DOHH2 (cell line): Measurements from ENCODE around the gene UBAC2.

Experiments used
- H3F3A ChIP-seq: fragments of 200-600 bp; sonication (generic), shearing (Covaris generic); 2 replicates; pipeline ENCODE4 v1.6.0; 2016; ENCODE audit warnings: antibody characterized with exemption, mild to moderate bottlenecking; ENCODE audit not compliant: control insufficient read depth, insufficient read depth
- H3K27ac ChIP-seq: fragments of 200-600 bp; sonication (generic); 2 replicates; pipeline ENCODE4 v1.5.1; 2014; ENCODE audit warnings: low read depth, mild to moderate bottlenecking, low read length, moderate library complexity
- H3K27me3 ChIP-seq: fragments of 200-600 bp; sonication (generic); 2 replicates; pipeline ENCODE4 v1.6.1; 2014; ENCODE audit warnings: mild to moderate bottlenecking, low read length, mixed read lengths; ENCODE audit not compliant: control insufficient read depth
- H3K36me3 ChIP-seq: fragments of 200-600 bp; sonication (generic); 2 replicates; pipeline ENCODE4 v1.6.1; 2014; ENCODE audit warnings: mild to moderate bottlenecking, low read length, moderate library complexity, mixed read lengths; ENCODE audit not compliant: control insufficient read depth
- H3K4me1 ChIP-seq: fragments of 200-600 bp; sonication (generic); 2 replicates; pipeline ENCODE4 v1.6.1; 2014; ENCODE audit warnings: mild to moderate bottlenecking, low read length, mixed read lengths; ENCODE audit not compliant: control insufficient read depth
- H3K4me2 ChIP-seq: fragments of 200-600 bp; sonication (generic); 2 replicates; pipeline ENCODE4 v1.6.0; 2014; ENCODE audit warnings: mild to moderate bottlenecking, low read length, moderate library complexity
- H3K4me3 ChIP-seq: fragments of 200-600 bp; sonication (generic); 2 replicates; pipeline ENCODE4 v1.5.1; 2014; ENCODE audit warnings: mild to moderate bottlenecking, low read length, mixed read lengths
- H3K79me2 ChIP-seq: fragments of 200-600 bp; sonication (generic); 2 replicates; pipeline ENCODE4 v1.6.1; 2014; ENCODE audit warnings: mild to moderate bottlenecking, low read length, mixed read lengths; ENCODE audit not compliant: control insufficient read depth
- H3K9me2 ChIP-seq: fragments of 200-600 bp; sonication (generic); replicated peaks from 2 replicates; pipeline ENCODE4 v1.6.1; 2014; ENCODE audit warnings: mild to moderate bottlenecking, low read length, mixed read lengths; ENCODE audit not compliant: control insufficient read depth
- H3K9me3 ChIP-seq: fragments of 200-600 bp; sonication (generic); 2 replicates; pipeline ENCODE4 v1.6.1; 2014; ENCODE audit warnings: antibody characterized with exemption, low read length, mixed read lengths; ENCODE audit not compliant: control insufficient read depth, insufficient read depth
- H4K20me1 ChIP-seq: fragments of 200-600 bp; sonication (generic); 2 replicates; pipeline ENCODE4 v1.6.0; 2014; ENCODE audit warnings: low read depth, mild to moderate bottlenecking, antibody characterized with exemption, low read length, moderate library complexity; ENCODE audit not compliant: control insufficient read depth, insufficient read depth
- CTCF ChIP-seq: fragments of 200-600 bp; sonication (generic); IDR thresholded peaks from one replicate; pipeline ENCODE4 v1.5.1; 2014; ENCODE audit warnings: antibody characterized with exemption, mild to moderate bottlenecking, low read depth, low read length; ENCODE audit not compliant: poor library complexity, severe bottlenecking
- EZH2phosphoT487 ChIP-seq: fragments of 200-600 bp; sonication (generic); IDR thresholded peaks from 2 replicates; pipeline ENCODE4 v1.6.1; 2017; ENCODE audit warnings: borderline replicate concordance, mild to moderate bottlenecking, antibody characterized with exemption, low read length, moderate library complexity, mixed read lengths

Gene UBAC2

GRCh38 chr13:99415851-99416331 lies 215.2 kb downstream of the UBAC2 start:
- peaks cover 63% of the 10 kb centered on the region for H3K27me3 ChIP-seq
- H3K27ac ChIP-seq, result no peak overlapping the region
- H3K9me2 ChIP-seq, result no peaks in the 10 kb centered on the region
- H3K9me3 ChIP-seq, result peaks cover 9% of the 10 kb centered on the region; the same call in 1 of the 2 replicates
- no peaks in the 10 kb centered on the region for H3K79me2 ChIP-seq
- H3K4me3 ChIP-seq, result no peak overlapping the region
- no peak overlapping the region for H3K4me2 ChIP-seq
- H3K36me3 ChIP-seq, result no peaks in the 10 kb centered on the region
- TF ChIP-seq CTCF (no peak), EZH2phosphoT487 (no peak)
- H3F3A ChIP-seq, result peaks cover 6% of the 10 kb centered on the region
- peaks cover 17% of the 10 kb centered on the region for H3K4me1 ChIP-seq
- peaks cover 11% of the 10 kb centered on the region; the same call in 1 of the 2 replicates for H4K20me1 ChIP-seq

- Histone ChIP-seq H3K27ac (no peak overlapping the region), H3K4me3 (no peak overlapping the region), H3K9me3 (peaks cover 8% of the 10 kb centered on the region; the same call in 1 of the 2 replicates), H3K79me2 (no peaks in the 10 kb centered on the region), H3K4me2 (no peak overlapping the region), H3K27me3 (peaks cover 65% of the 10 kb centered on the region), H3F3A (peaks cover 6% of the 10 kb centered on the region), H3K4me1 (peaks cover 23% of the 10 kb centered on the region), H3K36me3 (no peaks in the 10 kb centered on the region), H3K9me2 (no peaks in the 10 kb centered on the region), H4K20me1 (peaks cover 13% of the 10 kb centered on the region; the same call in 1 of the 2 replicates)
- TF ChIP-seq EZH2phosphoT487 (no peak), CTCF (no peak)
These were observed 215.9 kb downstream of the UBAC2 start for GRCh38 chr13:99416411-99417121.

GRCh38 chr13:99417201-99418102 lies 216.8 kb downstream of the UBAC2 start:
- TF ChIP-seq EZH2phosphoT487, result no peak
- TF ChIP-seq CTCF, result no peak
- Histone ChIP-seq H3K9me3 (no peaks in the 10 kb centered on the region; the same call in 1 of the 2 replicates), H3F3A (peaks cover 6% of the 10 kb centered on the region), H3K4me3 (no peak overlapping the region), H3K36me3 (no peaks in the 10 kb centered on the region), H3K4me1 (peaks cover 28% of the 10 kb centered on the region), H3K79me2 (no peaks in the 10 kb centered on the region), H3K9me2 (no peaks in the 10 kb centered on the region), H3K27ac (no peak overlapping the region), H3K27me3 (peaks cover 65% of the 10 kb centered on the region), H3K4me2 (no peak overlapping the region), H4K20me1 (peaks cover 18% of the 10 kb centered on the region)
